OCI-LY7 (cell line): Measurements from ENCODE around the gene EBP. TPM values are rescaled to one million over a fixed set of nuclear protein-coding genes. Genes with fewer than 3 reads are reported as not detected.

Experiments
- BruUV-seq: library from RNA; stranded (reverse); fragments of 400-500 nt; replicated peaks from 2 replicates; lab custom pipeline; 2021; lab: Mats Ljungman, UMichigan
- CTCF ChIA-PET: fragments of 300-600 bp; sonication (Branson Sonifier 250); formaldehyde crosslinking; loops from one replicate; lab custom pipeline; 2022; ENCODE audit warnings: antibody characterized with exemption; ENCODE audit not compliant: unreplicated experiment; lab: Charles Lee
- POLR2A ChIA-PET: fragments of 300-600 bp; sonication (Branson Sonifier 250); formaldehyde crosslinking; loops from one replicate; lab custom pipeline; 2022; ENCODE audit warnings: antibody characterized with exemption; lab: Charles Lee
- DNase-seq: peaks from one replicate; pipeline ENCODE4 v3.0.0-alpha.2; 2015; ENCODE audit warnings: low spot score
- H2AFZ ChIP-seq: fragments of 200-600 bp; sonication (generic), shearing (Covaris generic); 2 replicates; pipeline ENCODE4 v1.6.1; 2014; ENCODE audit warnings: mild to moderate bottlenecking, antibody characterized with exemption, low read length, moderate library complexity
- H3K27ac ChIP-seq: fragments of 200-600 bp; sonication (generic); 2 replicates; pipeline ENCODE4 v1.5.1; 2014; ENCODE audit warnings: mixed run types, low read depth, mild to moderate bottlenecking, moderate library complexity, low read length, inconsistent platforms; ENCODE audit not compliant: poor library complexity, severe bottlenecking
- H3K36me3 ChIP-seq: fragments of 200-600 bp; sonication (generic); 2 replicates; pipeline ENCODE4 v1.6.1; 2014; ENCODE audit warnings: mild to moderate bottlenecking, antibody characterized with exemption, low read length, moderate library complexity, mixed read lengths; ENCODE audit not compliant: insufficient read depth
- H3K4me1 ChIP-seq: fragments of 200-600 bp; sonication (generic); 2 replicates; pipeline ENCODE4 v1.5.1; 2014; ENCODE audit warnings: mild to moderate bottlenecking, low read length; ENCODE audit not compliant: insufficient read depth, poor library complexity, severe bottlenecking
- H3K4me2 ChIP-seq: fragments of 200-600 bp; sonication (generic); 2 replicates; pipeline ENCODE4 v1.6.1; 2014; ENCODE audit warnings: mild to moderate bottlenecking, low read length
- H3K4me3 ChIP-seq: fragments of 200-600 bp; sonication (generic); 2 replicates; pipeline ENCODE4 v1.5.1; 2014; ENCODE audit warnings: mild to moderate bottlenecking, low read depth, low read length; ENCODE audit not compliant: poor library complexity, severe bottlenecking
- H3K79me2 ChIP-seq: fragments of 200-600 bp; sonication (generic); 2 replicates; pipeline ENCODE4 v1.6.1; 2016; ENCODE audit warnings: low read depth, mild to moderate bottlenecking, low read length, moderate library complexity, mixed read lengths; ENCODE audit not compliant: insufficient read depth
- H3K9me2 ChIP-seq: fragments of 200-600 bp; sonication (generic); 2 replicates; pipeline ENCODE4 v1.6.1; 2016; ENCODE audit warnings: mild to moderate bottlenecking, low read length, mixed read lengths; ENCODE audit not compliant: insufficient read depth
- H3K9me3 ChIP-seq: fragments of 200-600 bp; sonication (generic); 2 replicates; pipeline ENCODE4 v1.6.1; 2014; ENCODE audit warnings: mild to moderate bottlenecking, mixed run types, low read length, mixed read lengths
- H4K20me1 ChIP-seq: fragments of 200-600 bp; sonication (generic); 2 replicates; pipeline ENCODE4 v1.6.1; 2014; ENCODE audit warnings: mild to moderate bottlenecking, antibody characterized with exemption, low read length, moderate library complexity, mixed read lengths; ENCODE audit not compliant: insufficient read depth
- CTCF ChIP-seq: fragments of 200-600 bp; sonication (generic); conservative IDR thresholded peaks from 2 replicates; pipeline ENCODE4 v1.5.1; 2014; ENCODE audit warnings: mild to moderate bottlenecking, antibody characterized with exemption, low read length, moderate library complexity, mixed read lengths
- EZH2phosphoT487 ChIP-seq: fragments of 200-600 bp; sonication (generic); IDR thresholded peaks from 2 replicates; pipeline ENCODE4 v1.6.1; 2018; ENCODE audit warnings: low read depth, borderline replicate concordance, mild to moderate bottlenecking, mixed run types, antibody characterized with exemption, low read length, moderate library complexity, mixed read lengths
- intact Hi-C: fragments of 100-400 bp; cut with micrococcal nuclease; formaldehyde crosslinking; loops from one replicate; pipeline ENCODE4 v1.10.0; 2022; ENCODE audit not compliant: unreplicated experiment
- total RNA-seq, 2 experiments: library from RNA; depleted of rRNA in 1 of 2; stranded (reverse); fragments of >200 nt in 1 of 2; shearing (Covaris generic) in 1 of 2; gene quantifications; 2 replicates each; pipeline ENCODE4 v1.2.3, GENCODE V29; 2014 to 2022

Gene EBP
- total RNA-seq, 2 experiments from 2014 or later: 94.4 to 126 TPM

GRCh38 chrX:48488034-48488433, 33.6 kb upstream of the EBP start:
- no TSS peak for BruUV-seq
- ChIA-PET CTCF (no interaction called here), POLR2A (no interaction called here)
- intact Hi-C loops: no loop called here
- Histone ChIP-seq H3K4me3 (no peak overlapping the region), H3K4me2 (no peak overlapping the region), H3K9me3 (no peaks in the 10 kb centered on the region), H3K4me1 (no peaks in the 10 kb centered on the region), H2AFZ (no peak overlapping the region), H3K27ac (no peak overlapping the region), H3K9me2 (no peaks in the 10 kb centered on the region), H3K79me2 (no peaks in the 10 kb centered on the region), H3K36me3 (peaks cover 25% of the 10 kb centered on the region), H4K20me1 (no peaks in the 10 kb centered on the region)
- TF ChIP-seq CTCF (no peak), EZH2phosphoT487 (no peak)
- DNase-seq: no peak

- intact Hi-C loops: no loop called here
- no peak overlapping the region for H3K27ac ChIP-seq
- no peaks in the 10 kb centered on the region for H3K4me1 ChIP-seq
- H3K9me3 ChIP-seq: no peaks in the 10 kb centered on the region
- no TSS peak for BruUV-seq
- no peaks in the 10 kb centered on the region for H3K9me2 ChIP-seq
- ChIA-PET POLR2A (no interaction called here), CTCF (no interaction called here)
- no peak overlapping the region for H3K4me3 ChIP-seq
- TF ChIP-seq CTCF (no peak), EZH2phosphoT487 (no peak)
- no peaks in the 10 kb centered on the region for H4K20me1 ChIP-seq
- no peak overlapping the region for H3K4me2 ChIP-seq
- H3K36me3 ChIP-seq: peaks cover 23% of the 10 kb centered on the region
- no peak overlapping the region for H2AFZ ChIP-seq
- DNase-seq: no peak
- H3K79me2 ChIP-seq: no peaks in the 10 kb centered on the region
Measured at GRCh38 chrX:48489296-48489695, 32.3 kb upstream of the EBP start.

- intact Hi-C loops: no loop called here
- BruUV-seq: no TSS peak
- Histone ChIP-seq H3K4me3 (no peak overlapping the region), H3K27ac (no peak overlapping the region), H3K79me2 (no peaks in the 10 kb centered on the region), H3K9me2 (no peaks in the 10 kb centered on the region), H3K36me3 (peaks cover 18% of the 10 kb centered on the region), H3K4me1 (no peaks in the 10 kb centered on the region), H2AFZ (no peak overlapping the region), H3K4me2 (no peak overlapping the region), H4K20me1 (no peaks in the 10 kb centered on the region), H3K9me3 (no peaks in the 10 kb centered on the region)
- ChIA-PET CTCF (no interaction called here), POLR2A (no interaction called here)
- TF ChIP-seq EZH2phosphoT487: no peak
- TF ChIP-seq CTCF: no peak
- no peak for DNase-seq
Measured at GRCh38 chrX:48489892-48490291, 31.7 kb upstream of the EBP start.
